Measurements from ENCODE around the gene ELL. TPM values are rescaled to one million over a fixed set of nuclear protein-coding genes. Genes with fewer than 3 reads are reported as not detected.

Gene ELL
- total RNA-seq, 1 donor: 18.5 TPM

DNA sequence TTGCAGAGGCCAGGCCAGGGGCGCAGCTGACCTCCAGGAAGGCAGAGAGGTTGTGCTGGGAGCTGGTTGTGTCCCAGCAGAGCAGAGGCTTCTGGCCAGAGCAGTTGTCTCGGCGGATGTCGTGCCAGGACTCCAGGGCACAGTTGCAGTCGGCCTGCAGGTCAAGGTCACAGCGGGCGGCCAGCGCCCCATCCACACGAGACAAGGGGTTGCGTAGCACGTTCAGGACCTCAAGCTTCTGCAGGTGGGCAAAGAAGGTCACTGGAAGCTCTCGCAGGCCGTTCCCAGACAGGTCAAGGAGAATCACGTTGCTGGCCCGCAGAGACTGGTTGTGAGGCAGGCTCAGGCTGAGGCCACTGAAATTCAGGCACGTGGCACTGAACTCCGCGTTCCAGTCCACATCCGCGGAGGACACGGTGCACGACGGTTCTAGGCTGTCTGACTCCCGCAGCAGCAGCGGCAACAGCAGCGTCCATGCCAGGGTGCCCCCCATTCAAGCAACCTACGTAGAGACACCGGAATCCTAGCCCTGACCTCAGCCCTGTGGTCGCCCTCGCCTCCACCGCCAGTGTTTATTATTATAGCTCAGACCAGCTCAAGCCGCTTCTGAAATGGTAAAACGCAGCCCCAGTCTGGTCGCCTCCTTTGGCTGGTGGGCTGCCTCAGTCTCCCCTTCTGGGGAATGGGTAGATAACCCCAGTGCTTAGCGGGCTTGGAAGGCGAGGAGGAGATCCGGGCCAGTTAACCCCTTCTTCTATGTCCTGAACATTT, 125.2 kb downstream of the ELL start:
- peaks cover 17% of the 10 kb centered on the region for H3K27me3 ChIP-seq (ENCODE audit: insufficient read depth, low read length)
- no peak overlapping the region for H3K4me2 ChIP-seq (ENCODE audit: insufficient read depth, low read length)
- peaks cover 19% of the 10 kb centered on the region for H3K4me1 ChIP-seq (ENCODE audit: insufficient read depth, low read length)
- no peak overlapping the region for H3K4me3 ChIP-seq (ENCODE audit: insufficient read depth, low read length)
- no peaks in the 10 kb centered on the region for H3K36me3 ChIP-seq (ENCODE audit: insufficient read depth, low read length)
- H3K27ac ChIP-seq (ENCODE audit: low read depth, low read length): no peak overlapping the region
- TF ChIP-seq, protein P1, sequence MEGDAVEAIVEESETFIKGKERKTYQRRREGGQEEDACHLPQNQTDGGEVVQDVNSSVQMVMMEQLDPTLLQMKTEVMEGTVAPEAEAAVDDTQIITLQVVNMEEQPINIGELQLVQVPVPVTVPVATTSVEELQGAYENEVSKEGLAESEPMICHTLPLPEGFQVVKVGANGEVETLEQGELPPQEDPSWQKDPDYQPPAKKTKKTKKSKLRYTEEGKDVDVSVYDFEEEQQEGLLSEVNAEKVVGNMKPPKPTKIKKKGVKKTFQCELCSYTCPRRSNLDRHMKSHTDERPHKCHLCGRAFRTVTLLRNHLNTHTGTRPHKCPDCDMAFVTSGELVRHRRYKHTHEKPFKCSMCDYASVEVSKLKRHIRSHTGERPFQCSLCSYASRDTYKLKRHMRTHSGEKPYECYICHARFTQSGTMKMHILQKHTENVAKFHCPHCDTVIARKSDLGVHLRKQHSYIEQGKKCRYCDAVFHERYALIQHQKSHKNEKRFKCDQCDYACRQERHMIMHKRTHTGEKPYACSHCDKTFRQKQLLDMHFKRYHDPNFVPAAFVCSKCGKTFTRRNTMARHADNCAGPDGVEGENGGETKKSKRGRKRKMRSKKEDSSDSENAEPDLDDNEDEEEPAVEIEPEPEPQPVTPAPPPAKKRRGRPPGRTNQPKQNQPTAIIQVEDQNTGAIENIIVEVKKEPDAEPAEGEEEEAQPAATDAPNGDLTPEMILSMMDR (IDR thresholded peaks at IDR 0.05; ENCODE audit: extremely low read depth, low read depth, low read length): no peak
- no peaks in the 10 kb centered on the region for H4K20me1 ChIP-seq (ENCODE audit: insufficient read depth, low read length)
- no peak overlapping the region for H2AFZ ChIP-seq (ENCODE audit: low read length)
- no peaks in the 10 kb centered on the region for H3K9me3 ChIP-seq (ENCODE audit: low read depth, low read length)
- DNase-seq (ENCODE audit: insufficient read length, low spot score, missing footprints): peak; percentile 26
- H3K79me2 ChIP-seq (ENCODE audit: insufficient read depth, low read length): no peaks in the 10 kb centered on the region

DNA sequence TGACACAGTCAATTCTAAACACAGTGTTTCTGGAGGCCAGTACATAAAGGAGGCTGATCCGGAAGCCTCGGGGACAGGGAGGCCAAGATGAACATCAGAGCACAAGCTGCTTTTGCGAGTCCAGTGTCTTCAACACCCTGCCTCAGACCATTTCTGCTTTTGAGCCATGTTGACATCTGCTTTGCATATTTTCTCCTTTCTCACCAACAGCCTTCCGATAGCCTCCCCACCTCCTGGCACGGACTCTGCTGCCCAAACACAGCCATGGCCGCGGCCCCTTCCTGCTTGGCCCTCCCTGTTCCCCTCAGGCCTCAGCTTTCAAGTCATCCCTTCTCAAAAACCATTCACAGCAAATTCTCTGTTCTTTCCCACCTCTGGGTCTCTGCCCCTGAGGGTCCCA, 128.0 kb downstream of the ELL start:
- Histone ChIP-seq H2AFZ (ENCODE audit: low read length) (peak overlapping the region; percentile 20), H3K4me3 (ENCODE audit: insufficient read depth, low read length) (no peak overlapping the region), H3K4me1 (ENCODE audit: insufficient read depth, low read length) (peaks cover 15% of the 10 kb centered on the region), H3K79me2 (ENCODE audit: insufficient read depth, low read length) (no peaks in the 10 kb centered on the region), H3K27me3 (ENCODE audit: insufficient read depth, low read length) (peaks cover 17% of the 10 kb centered on the region), H4K20me1 (ENCODE audit: insufficient read depth, low read length) (no peaks in the 10 kb centered on the region), H3K9me3 (ENCODE audit: low read depth, low read length) (no peaks in the 10 kb centered on the region), H3K36me3 (ENCODE audit: insufficient read depth, low read length) (peaks cover 10% of the 10 kb centered on the region), H3K27ac (ENCODE audit: low read depth, low read length) (no peak overlapping the region), H3K4me2 (ENCODE audit: insufficient read depth, low read length) (no peak overlapping the region)
- DNase-seq (ENCODE audit: insufficient read length, low spot score, missing footprints): peak; percentile 62
- TF ChIP-seq, protein P1 (IDR thresholded peaks at IDR 0.05; ENCODE audit: extremely low read depth, low read depth, low read length): no peak

DNA sequence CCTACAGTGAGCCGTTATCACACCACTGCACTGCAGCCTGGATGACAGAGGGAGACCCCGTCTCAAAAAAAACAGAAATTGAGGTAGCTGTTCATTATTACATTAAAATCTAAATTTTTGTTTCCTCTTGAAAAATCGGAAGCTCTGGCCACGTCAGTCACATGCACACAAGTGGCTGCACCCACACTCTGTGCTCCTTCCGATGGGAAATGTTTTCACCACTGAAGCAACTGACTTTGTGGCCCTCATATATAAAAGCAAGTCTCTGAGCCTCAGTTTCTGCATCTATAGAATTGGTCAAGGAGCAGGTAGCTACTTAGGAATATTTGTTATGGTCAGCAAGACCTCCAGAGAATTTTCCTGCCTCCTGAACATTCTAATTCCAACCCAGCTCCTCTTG, 128.9 kb downstream of the ELL start:
- H3K4me1 ChIP-seq (ENCODE audit: insufficient read depth, low read length): peaks cover 18% of the 10 kb centered on the region
- H3K27ac ChIP-seq (ENCODE audit: low read depth, low read length): no peak overlapping the region
- TF ChIP-seq, protein P1 (IDR thresholded peaks at IDR 0.05; ENCODE audit: extremely low read depth, low read depth, low read length): no peak
- H3K36me3 ChIP-seq (ENCODE audit: insufficient read depth, low read length): peaks cover 14% of the 10 kb centered on the region
- peaks cover 2% of the 10 kb centered on the region for H3K79me2 ChIP-seq (ENCODE audit: insufficient read depth, low read length)
- no peak overlapping the region for H3K4me2 ChIP-seq (ENCODE audit: insufficient read depth, low read length)
- H3K9me3 ChIP-seq (ENCODE audit: low read depth, low read length): no peaks in the 10 kb centered on the region
- no peak overlapping the region for H3K4me3 ChIP-seq (ENCODE audit: insufficient read depth, low read length)
- H2AFZ ChIP-seq (ENCODE audit: low read length): no peak overlapping the region
- DNase-seq (ENCODE audit: insufficient read length, low spot score, missing footprints): peak; percentile 74
- peaks cover 15% of the 10 kb centered on the region for H3K27me3 ChIP-seq (ENCODE audit: insufficient read depth, low read length)
- no peaks in the 10 kb centered on the region for H4K20me1 ChIP-seq (ENCODE audit: insufficient read depth, low read length)

Other genes starting within 250 kb of the ELL start
- gene IQCN, start 247.6 kb downstream of the ELL start, total RNA-seq: 2.5 and 3.5 TPM in 2 replicates
- 170 and 172 TPM in 2 replicates for gene JUND, start 240.4 kb downstream of the ELL start, total RNA-seq
- gene LSM4, start 199.0 kb downstream of the ELL start, total RNA-seq: 74.3 and 74.6 TPM in 2 replicates
- gene PGPEP1, start 181.5 kb downstream of the ELL start, total RNA-seq: 31.1 and 56.3 TPM in 2 replicates
- 61.6 and 74.2 TPM in 2 replicates for gene GDF15, start 135.9 kb downstream of the ELL start, total RNA-seq
- gene LRRC25, start 124.4 kb downstream of the ELL start, total RNA-seq: 0.88 and 1.1 TPM in 2 replicates
- gene SSBP4, start 102.7 kb downstream of the ELL start, total RNA-seq: 77.8 and 90.8 TPM in 2 replicates
- gene ISYNA1, start 83.9 kb downstream of the ELL start, total RNA-seq: 7.7 and 8.0 TPM in 2 replicates
- 253 and 288 TPM in 2 replicates for gene FKBP8, start 21.5 kb upstream of the ELL start, total RNA-seq
- gene KXD1, start 35.8 kb upstream of the ELL start, total RNA-seq: 92.8 and 104 TPM in 2 replicates
- gene UBA52, start 49.8 kb upstream of the ELL start, total RNA-seq: 554 and 556 TPM in 2 replicates
- gene REX1BD, start 66.7 kb upstream of the ELL start, total RNA-seq: 27.7 and 29.7 TPM in 2 replicates
- gene CRLF1, start 84.7 kb upstream of the ELL start, total RNA-seq: 6.9 and 15.9 TPM in 2 replicates
- 0.36 and 2.1 TPM in 2 replicates for gene TMEM59L, start 90.8 kb upstream of the ELL start, total RNA-seq
- 5.1 and 5.3 TPM in 2 replicates for gene KLHL26, start 115.0 kb upstream of the ELL start, total RNA-seq
- 3.8 and 4.0 TPM in 2 replicates for gene CRTC1, start 161.6 kb upstream of the ELL start, total RNA-seq

Data from osteoblast (primary cell).